ENCODE measurements around the gene ZBED6. TPM values are rescaled to one million over a fixed set of nuclear protein-coding genes. Genes with fewer than 3 reads are reported as not detected.

Gene ZBED6
- polyA plus RNA-seq, 1 of the 3 experiments (the other 2 are of a cell fraction): 2.5 TPM

DNA sequence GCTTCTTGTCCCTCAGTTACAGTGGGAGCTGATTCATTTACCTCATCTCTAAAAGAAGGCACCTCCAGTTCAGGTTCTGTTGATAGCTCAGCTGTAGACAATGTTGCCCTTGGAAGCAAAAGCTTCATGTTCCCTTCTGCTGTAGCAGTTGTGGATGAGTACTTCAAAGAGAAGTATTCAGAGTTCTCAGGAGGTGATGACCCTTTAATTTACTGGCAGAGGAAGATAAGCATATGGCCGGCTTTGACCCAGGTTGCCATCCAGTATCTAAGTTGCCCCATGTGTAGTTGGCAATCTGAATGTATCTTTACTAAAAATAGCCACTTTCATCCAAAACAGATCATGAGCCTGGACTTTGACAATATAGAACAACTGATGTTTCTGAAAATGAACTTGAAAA, 4.5 kb downstream of the ZBED6 start (continued):
- TF ChIP-seq MEF2A (IDR thresholded peaks at IDR 0.05; ENCODE audit: borderline replicate concordance, low read depth): no peak

DNA sequence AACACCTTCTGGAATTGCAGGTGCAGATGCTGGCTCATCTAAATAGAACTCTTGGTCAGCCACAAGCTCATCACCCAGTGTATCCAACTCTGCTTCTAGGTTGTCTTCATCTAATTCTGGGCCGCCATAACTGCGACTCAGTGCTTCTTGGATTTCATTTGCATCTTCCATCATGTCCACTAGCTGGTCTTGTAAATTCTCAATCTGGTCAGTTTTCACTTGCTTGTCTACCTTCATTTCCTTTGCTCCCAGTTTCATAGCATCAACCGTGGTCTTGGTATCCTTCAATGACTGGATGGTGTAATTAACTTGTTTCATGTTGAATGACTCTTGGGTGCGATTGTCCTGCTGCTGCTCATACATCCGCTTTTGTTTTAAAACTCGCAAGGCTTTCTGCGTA, 10.3 kb downstream of the ZBED6 start:
- POLR2A ChIA-PET: no interaction called here
- Histone ChIP-seq H3F3A (replicated peaks; ENCODE audit: insufficient read depth) (peaks cover 31% of the 10 kb centered on the region), H3K9ac (no peak overlapping the region), H3K79me2 (ENCODE audit: insufficient read depth) (peaks cover 100% of the 10 kb centered on the region), H2AFZ (ENCODE audit: low read depth) (no peak overlapping the region), H3K9me3 (no peaks in the 10 kb centered on the region), H3K36me3 (replicated peaks in 1 of 2; ENCODE audit: control insufficient read depth in 1 of 2, insufficient read depth in 2 of 2, low read length in 1 of 2) (peaks cover 21 to 74% of the 10 kb centered on the region in 2 experiments), H4K20me1 (ENCODE audit: insufficient read depth) (peaks cover 99% of the 10 kb centered on the region), H3K27ac (ENCODE audit: low read depth in 2 of 2, low read length in 1 of 2) (no peak overlapping the region), H3K4me3 (ENCODE audit: low read depth in 2 of 2, low read length in 1 of 2) (no peak overlapping the region), H3K27me3 (ENCODE audit: insufficient read depth) (no peaks in the 10 kb centered on the region), H3K4me2 (no peak overlapping the region), H3K9me2 (no peaks in the 10 kb centered on the region), H3K4me1 (ENCODE audit: control insufficient read depth in 1 of 2, insufficient read depth in 2 of 2, low read depth in 1 of 2, low read length in 1 of 2) (peaks cover 0 to 16% of the 10 kb centered on the region in 2 experiments; a peak in 3 of 4 replicates)
- TF ChIP-seq ELF1 (IDR thresholded peaks at IDR 0.05) (no peak), CHD2 (IDR thresholded peaks at IDR 0.05; ENCODE audit: low read length, partially characterized antibody) (no peak), EZH2phosphoT487 (IDR thresholded peaks at IDR 0.05; ENCODE audit: borderline replicate concordance, low read depth) (no peak), MEF2A (IDR thresholded peaks at IDR 0.05; ENCODE audit: borderline replicate concordance, low read depth) (no peak), FOXJ3 (CRISPR knock-in tag; IDR thresholded peaks at IDR 0.05) (no peak), TAF1 (IDR thresholded peaks at IDR 0.05; ENCODE audit: borderline replicate concordance, low read depth, low read length) (no peak), RXRA (IDR thresholded peaks at IDR 0.05; ENCODE audit: borderline replicate concordance, low read depth) (no peak), MAX (IDR thresholded peaks at IDR 0.05; ENCODE audit: low read depth) (no peak), SIN3A (IDR thresholded peaks at IDR 0.05; ENCODE audit: borderline replicate concordance, low read depth, low read length) (no peak), MXI1 (IDR thresholded peaks at IDR 0.05; ENCODE audit: low read depth, low read length) (no peak), POLR2AphosphoS5 (IDR thresholded peaks at IDR 0.05; ENCODE audit: low read depth, low read length) (no peak), JUND (IDR thresholded peaks at IDR 0.05) (no peak), REST (IDR thresholded peaks at IDR 0.05; ENCODE audit: low read depth, low read length) (no peak), SMC3 (IDR thresholded peaks at IDR 0.05; ENCODE audit: low read depth, low read length) (no peak), NRF1 (IDR thresholded peaks at IDR 0.05; ENCODE audit: low read depth, low read length) (no peak), GATA2 (CRISPR knock-in tag; IDR thresholded peaks at IDR 0.05) (no peak), TCF12 (IDR thresholded peaks at IDR 0.05) (no peak)
- CTCF ChIA-PET: no interaction called here
- DNase-seq: no peak
- 92% methylated on average over 7 of the region's 7 CpGs for WGBS (ENCODE audit: low lambda C conversion rate)

Measured in SK-N-SH (cell line).